ENCODE results near the gene NOTUM. TPM values are rescaled to one million over a fixed set of nuclear protein-coding genes. Genes with fewer than 3 reads are reported as not detected.

The NOTUM gene
- total and polyA plus RNA-seq, 9 of the 15 experiments (the other 6 are each of a cell fraction or from before 2014, with no cell fraction given), result 0.03 to 14.0 (median 4.1) TPM

DNA sequence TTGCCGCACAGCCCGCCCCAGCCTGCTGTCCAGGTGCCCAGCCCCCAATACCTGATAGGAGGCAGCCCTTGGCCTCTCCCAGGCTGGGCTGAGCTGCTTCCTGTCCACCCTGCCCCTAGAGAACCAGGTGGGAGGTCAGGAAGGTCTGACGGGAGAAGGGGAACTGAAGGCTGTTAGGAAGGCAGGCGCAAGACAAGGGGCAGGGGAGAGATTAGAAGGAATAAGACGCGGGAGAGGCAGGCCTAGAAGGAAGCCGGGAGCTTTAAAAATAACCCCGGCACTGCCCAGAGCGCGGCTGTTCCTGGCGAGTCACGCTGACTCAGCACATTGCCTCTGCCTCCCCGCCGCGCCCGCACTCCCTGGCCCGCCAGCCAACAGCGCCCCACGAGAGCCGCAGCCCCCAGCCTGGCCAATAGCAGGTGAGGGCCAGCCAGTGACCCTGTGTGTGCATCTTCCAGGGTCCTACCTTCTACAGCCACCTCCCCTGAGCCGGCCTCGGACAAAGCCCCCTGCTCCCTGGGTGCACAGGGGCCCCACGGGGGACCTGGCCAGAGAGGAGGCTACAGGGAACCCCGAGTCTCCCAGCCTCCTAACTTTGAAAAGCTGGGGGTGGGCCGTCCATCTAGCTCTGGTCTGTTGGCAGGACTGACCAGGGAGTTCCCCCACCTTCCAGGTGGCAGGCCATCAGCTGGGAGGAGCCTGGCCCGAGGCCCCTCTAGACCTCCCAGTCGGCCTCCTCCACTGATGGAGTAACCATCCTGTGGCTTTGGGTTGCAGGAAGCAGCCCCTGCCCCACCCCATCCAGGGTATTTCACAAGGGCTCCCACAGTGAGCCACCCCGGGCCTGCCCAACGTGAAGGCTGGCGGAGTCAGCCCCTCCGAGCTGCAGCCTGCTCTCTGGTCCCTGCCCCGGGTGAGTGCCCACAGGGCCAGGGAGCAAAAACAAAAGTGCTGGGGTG lies 37.4 kb downstream of the NOTUM start (continued):
- TF ChIP-seq, protein P1, sequence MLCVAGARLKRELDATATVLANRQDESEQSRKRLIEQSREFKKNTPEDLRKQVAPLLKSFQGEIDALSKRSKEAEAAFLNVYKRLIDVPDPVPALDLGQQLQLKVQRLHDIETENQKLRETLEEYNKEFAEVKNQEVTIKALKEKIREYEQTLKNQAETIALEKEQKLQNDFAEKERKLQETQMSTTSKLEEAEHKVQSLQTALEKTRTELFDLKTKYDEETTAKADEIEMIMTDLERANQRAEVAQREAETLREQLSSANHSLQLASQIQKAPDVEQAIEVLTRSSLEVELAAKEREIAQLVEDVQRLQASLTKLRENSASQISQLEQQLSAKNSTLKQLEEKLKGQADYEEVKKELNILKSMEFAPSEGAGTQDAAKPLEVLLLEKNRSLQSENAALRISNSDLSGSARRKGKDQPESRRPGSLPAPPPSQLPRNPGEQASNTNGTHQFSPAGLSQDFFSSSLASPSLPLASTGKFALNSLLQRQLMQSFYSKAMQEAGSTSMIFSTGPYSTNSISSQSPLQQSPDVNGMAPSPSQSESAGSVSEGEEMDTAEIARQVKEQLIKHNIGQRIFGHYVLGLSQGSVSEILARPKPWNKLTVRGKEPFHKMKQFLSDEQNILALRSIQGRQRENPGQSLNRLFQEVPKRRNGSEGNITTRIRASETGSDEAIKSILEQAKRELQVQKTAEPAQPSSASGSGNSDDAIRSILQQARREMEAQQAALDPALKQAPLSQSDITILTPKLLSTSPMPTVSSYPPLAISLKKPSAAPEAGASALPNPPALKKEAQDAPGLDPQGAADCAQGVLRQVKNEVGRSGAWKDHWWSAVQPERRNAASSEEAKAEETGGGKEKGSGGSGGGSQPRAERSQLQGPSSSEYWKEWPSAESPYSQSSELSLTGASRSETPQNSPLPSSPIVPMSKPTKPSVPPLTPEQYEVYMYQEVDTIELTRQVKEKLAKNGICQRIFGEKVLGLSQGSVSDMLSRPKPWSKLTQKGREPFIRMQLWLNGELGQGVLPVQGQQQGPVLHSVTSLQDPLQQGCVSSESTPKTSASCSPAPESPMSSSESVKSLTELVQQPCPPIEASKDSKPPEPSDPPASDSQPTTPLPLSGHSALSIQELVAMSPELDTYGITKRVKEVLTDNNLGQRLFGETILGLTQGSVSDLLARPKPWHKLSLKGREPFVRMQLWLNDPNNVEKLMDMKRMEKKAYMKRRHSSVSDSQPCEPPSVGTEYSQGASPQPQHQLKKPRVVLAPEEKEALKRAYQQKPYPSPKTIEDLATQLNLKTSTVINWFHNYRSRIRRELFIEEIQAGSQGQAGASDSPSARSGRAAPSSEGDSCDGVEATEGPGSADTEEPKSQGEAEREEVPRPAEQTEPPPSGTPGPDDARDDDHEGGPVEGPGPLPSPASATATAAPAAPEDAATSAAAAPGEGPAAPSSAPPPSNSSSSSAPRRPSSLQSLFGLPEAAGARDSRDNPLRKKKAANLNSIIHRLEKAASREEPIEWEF (CRISPR knock-in tag; IDR thresholded peaks at IDR 0.05), result no peak
- TF ChIP-seq U2AF1 (optimal IDR thresholded peaks at IDR 0.05; ENCODE audit: low read depth, low read length) (no peak), NFRKB (IDR thresholded peaks at IDR 0.05; ENCODE audit: low read depth) (no peak; the same call in 1 of the 2 replicates), TBL1XR1 (IDR thresholded peaks at IDR 0.05; ENCODE audit: low read length in 2 of 2) (peak in 1 of 2 experiments; percentile 61; a peak in 1 of 4 replicates), RB1 (IDR thresholded peaks at IDR 0.05; ENCODE audit: low read depth) (peak; percentile 81; the same call in 1 of the 2 replicates), PML (IDR thresholded peaks at IDR 0.05; ENCODE audit: low read length) (no peak), XRCC4 (IDR thresholded peaks at IDR 0.05; ENCODE audit: extremely low read depth, insufficient read depth, insufficient read length) (no peak), MIER1 (IDR thresholded peaks at IDR 0.05; ENCODE audit: low read depth) (no peak), CREM (IDR thresholded peaks at IDR 0.05; ENCODE audit: low read depth) (peak; percentile 44), MECOM (CRISPR knock-in tag; IDR thresholded peaks at IDR 0.05) (no peak), FOSL1 (tag; conservative IDR thresholded peaks at IDR 0.05) (peak; percentile 56)
- TF ChIP-seq, protein P2, sequence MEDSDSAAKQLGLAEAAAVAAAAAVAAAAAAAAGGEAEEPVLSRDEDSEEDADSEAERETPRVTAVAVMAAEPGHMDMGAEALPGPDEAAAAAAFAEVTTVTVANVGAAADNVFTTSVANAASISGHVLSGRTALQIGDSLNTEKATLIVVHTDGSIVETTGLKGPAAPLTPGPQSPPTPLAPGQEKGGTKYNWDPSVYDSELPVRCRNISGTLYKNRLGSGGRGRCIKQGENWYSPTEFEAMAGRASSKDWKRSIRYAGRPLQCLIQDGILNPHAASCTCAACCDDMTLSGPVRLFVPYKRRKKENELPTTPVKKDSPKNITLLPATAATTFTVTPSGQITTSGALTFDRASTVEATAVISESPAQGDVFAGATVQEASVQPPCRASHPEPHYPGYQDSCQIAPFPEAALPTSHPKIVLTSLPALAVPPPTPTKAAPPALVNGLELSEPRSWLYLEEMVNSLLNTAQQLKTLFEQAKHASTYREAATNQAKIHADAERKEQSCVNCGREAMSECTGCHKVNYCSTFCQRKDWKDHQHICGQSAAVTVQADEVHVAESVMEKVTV (CRISPR knock-in tag; IDR thresholded peaks at IDR 0.05), result no peak
- TF ChIP-seq, protein P3, sequence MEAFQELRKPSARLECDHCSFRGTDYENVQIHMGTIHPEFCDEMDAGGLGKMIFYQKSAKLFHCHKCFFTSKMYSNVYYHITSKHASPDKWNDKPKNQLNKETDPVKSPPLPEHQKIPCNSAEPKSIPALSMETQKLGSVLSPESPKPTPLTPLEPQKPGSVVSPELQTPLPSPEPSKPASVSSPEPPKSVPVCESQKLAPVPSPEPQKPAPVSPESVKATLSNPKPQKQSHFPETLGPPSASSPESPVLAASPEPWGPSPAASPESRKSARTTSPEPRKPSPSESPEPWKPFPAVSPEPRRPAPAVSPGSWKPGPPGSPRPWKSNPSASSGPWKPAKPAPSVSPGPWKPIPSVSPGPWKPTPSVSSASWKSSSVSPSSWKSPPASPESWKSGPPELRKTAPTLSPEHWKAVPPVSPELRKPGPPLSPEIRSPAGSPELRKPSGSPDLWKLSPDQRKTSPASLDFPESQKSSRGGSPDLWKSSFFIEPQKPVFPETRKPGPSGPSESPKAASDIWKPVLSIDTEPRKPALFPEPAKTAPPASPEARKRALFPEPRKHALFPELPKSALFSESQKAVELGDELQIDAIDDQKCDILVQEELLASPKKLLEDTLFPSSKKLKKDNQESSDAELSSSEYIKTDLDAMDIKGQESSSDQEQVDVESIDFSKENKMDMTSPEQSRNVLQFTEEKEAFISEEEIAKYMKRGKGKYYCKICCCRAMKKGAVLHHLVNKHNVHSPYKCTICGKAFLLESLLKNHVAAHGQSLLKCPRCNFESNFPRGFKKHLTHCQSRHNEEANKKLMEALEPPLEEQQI (IDR thresholded peaks at IDR 0.05), result no peak
- TF ChIP-seq, protein P4, sequence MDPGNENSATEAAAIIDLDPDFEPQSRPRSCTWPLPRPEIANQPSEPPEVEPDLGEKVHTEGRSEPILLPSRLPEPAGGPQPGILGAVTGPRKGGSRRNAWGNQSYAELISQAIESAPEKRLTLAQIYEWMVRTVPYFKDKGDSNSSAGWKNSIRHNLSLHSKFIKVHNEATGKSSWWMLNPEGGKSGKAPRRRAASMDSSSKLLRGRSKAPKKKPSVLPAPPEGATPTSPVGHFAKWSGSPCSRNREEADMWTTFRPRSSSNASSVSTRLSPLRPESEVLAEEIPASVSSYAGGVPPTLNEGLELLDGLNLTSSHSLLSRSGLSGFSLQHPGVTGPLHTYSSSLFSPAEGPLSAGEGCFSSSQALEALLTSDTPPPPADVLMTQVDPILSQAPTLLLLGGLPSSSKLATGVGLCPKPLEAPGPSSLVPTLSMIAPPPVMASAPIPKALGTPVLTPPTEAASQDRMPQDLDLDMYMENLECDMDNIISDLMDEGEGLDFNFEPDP (CRISPR knock-in tag; IDR thresholded peaks at IDR 0.05), result no peak
- TF ChIP-seq, protein P5, sequence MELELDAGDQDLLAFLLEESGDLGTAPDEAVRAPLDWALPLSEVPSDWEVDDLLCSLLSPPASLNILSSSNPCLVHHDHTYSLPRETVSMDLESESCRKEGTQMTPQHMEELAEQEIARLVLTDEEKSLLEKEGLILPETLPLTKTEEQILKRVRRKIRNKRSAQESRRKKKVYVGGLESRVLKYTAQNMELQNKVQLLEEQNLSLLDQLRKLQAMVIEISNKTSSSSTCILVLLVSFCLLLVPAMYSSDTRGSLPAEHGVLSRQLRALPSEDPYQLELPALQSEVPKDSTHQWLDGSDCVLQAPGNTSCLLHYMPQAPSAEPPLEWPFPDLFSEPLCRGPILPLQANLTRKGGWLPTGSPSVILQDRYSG (tag; conservative IDR thresholded peaks at IDR 0.05; ENCODE audit: low read depth), result no peak
